Esophagus muscularis mucosa (tissue), 4 donors: Measurements from ENCODE around the gene CCL4L2.
"Not testable (repeated sequence)": the region's sequence is repeated elsewhere in the genome, so short reads cannot be mapped to it uniquely, and the experiment has no call there.

ENCODE experiments used
- EP300 ChIP-seq: sonication (generic); formaldehyde crosslinking; IDR thresholded peaks from one replicate; pipeline ENCODE4 v1.6.1; 2017; ENCODE audit warnings: antibody characterized with exemption
- POLR2A ChIP-seq: fragments of 450-650 bp; IDR thresholded peaks from one replicate; pipeline ENCODE4 v1.6.1; 2017; ENCODE audit warnings: antibody characterized with exemption, moderate library complexity, mild to moderate bottlenecking, low read depth
- POLR2AphosphoS5 ChIP-seq, 2 donors: sonication (generic); formaldehyde crosslinking; IDR thresholded peaks; one replicate each; pipeline ENCODE4 v1.6.1; 2017; ENCODE audit warnings: antibody characterized with exemption in 2 of 2
- TF ChIP-seq, protein P1 (sequence below), 3 experiments: fragments of 200-600 bp in 2 of 3; fragments of 450-650 bp in 1 of 3; sonication (generic) in 2 of 3; IDR thresholded peaks; one replicate each; pipeline ENCODE4 v1.5.1; 2017 to 2019; ENCODE audit warnings: antibody characterized with exemption in 3 of 3, mild to moderate bottlenecking in 2 of 3, moderate library complexity in 1 of 3

DNA sequence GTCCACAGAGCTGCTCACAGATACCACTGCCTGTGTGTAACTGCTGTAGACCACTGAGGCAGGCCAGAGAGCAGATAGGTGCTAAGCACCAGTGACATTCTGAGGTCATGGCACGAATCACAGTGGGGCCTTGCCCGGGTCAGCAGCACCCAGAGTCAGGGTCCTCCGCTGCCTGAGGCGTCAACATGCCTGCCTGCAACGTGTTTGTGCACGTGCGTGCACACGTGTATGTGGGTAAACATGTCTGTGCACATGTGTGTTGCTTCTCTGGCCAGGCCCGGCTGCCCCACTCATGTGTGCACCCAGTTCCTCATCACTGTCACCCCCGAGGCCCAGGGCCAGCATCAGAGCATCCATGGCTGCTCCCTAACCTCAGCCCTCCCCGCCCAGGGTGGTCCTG lies 34.3 kb upstream of the CCL4L2 start, which contains the start of gene TBC1D3B:
- TF ChIP-seq POLR2A; EP300; POLR2AphosphoS5 (IDR thresholded peaks at IDR 0.05): not testable (repeated sequence)
- TF ChIP-seq, protein P1, sequence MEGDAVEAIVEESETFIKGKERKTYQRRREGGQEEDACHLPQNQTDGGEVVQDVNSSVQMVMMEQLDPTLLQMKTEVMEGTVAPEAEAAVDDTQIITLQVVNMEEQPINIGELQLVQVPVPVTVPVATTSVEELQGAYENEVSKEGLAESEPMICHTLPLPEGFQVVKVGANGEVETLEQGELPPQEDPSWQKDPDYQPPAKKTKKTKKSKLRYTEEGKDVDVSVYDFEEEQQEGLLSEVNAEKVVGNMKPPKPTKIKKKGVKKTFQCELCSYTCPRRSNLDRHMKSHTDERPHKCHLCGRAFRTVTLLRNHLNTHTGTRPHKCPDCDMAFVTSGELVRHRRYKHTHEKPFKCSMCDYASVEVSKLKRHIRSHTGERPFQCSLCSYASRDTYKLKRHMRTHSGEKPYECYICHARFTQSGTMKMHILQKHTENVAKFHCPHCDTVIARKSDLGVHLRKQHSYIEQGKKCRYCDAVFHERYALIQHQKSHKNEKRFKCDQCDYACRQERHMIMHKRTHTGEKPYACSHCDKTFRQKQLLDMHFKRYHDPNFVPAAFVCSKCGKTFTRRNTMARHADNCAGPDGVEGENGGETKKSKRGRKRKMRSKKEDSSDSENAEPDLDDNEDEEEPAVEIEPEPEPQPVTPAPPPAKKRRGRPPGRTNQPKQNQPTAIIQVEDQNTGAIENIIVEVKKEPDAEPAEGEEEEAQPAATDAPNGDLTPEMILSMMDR (IDR thresholded peaks at IDR 0.05) = not testable (repeated sequence)
